ENCODE results near the gene DDHD1.
A peak's percentile ranks its signal among the peaks of the same experiment; 100 is the strongest.

Gene DDHD1

DNA sequence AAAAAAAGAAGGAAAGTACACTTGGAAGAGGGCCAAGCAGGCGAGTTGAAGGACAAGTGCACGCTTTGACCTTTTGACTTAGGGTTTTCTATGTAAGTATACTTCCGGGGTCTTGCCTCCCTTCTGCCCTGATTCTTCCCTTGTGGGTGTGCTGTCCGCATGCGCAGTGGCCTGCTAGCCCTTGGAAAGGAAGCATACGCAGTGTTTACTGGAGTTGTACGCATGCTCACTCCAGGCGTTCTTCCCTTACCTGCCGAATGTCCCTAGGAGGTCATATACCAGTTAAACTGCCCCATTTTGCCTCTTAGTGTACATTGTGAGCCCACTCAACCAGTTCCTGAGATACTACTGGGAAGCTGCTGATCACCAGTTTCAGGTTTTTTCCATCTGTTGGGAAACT, 15.7 kb upstream of the DDHD1 start:
- no peak overlapping the region for H3K4me3 ChIP-seq (ENCODE audit: low read length)
- DNase-seq (ENCODE audit: low read depth) = no peak
- TF ChIP-seq, protein P1, sequence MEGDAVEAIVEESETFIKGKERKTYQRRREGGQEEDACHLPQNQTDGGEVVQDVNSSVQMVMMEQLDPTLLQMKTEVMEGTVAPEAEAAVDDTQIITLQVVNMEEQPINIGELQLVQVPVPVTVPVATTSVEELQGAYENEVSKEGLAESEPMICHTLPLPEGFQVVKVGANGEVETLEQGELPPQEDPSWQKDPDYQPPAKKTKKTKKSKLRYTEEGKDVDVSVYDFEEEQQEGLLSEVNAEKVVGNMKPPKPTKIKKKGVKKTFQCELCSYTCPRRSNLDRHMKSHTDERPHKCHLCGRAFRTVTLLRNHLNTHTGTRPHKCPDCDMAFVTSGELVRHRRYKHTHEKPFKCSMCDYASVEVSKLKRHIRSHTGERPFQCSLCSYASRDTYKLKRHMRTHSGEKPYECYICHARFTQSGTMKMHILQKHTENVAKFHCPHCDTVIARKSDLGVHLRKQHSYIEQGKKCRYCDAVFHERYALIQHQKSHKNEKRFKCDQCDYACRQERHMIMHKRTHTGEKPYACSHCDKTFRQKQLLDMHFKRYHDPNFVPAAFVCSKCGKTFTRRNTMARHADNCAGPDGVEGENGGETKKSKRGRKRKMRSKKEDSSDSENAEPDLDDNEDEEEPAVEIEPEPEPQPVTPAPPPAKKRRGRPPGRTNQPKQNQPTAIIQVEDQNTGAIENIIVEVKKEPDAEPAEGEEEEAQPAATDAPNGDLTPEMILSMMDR (conservative IDR thresholded peaks at IDR 0.05; ENCODE audit: low read depth, low read length) = no peak

DNA sequence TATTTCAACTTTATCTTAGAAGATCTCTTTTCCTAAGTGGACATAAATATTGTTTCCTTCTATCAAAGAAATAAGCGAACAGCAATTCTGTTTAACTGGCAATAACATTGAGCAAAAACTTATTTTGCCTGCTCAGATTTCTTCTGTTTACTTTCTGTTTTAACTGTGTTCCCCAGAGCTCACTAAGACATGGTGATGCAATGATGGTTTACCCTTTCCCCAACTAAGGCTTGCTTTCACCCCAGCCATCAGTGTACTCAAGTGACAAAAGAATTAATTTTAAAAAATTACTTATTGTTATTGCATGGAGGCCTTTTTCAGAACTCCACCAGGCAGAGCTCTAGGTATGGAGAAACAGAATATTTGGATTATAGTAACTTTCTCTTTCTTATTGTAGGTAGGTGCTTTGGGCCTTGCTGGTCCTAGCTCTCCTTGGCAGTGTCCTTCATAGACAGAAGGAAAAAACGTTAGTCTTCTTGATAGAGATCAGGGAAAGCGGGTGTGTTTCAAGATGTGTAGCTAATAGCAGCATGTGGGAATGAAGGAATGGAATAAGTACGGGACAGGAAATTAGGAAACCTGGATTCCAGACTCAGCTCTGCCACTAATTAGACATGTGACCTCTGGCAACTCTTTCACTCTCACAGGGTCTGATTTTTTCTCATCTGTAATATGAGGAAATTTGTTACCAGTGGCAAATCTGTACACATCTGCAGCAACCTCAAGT, 14.6 kb upstream of the DDHD1 start:
- TF ChIP-seq, protein P1 (conservative IDR thresholded peaks at IDR 0.05; ENCODE audit: low read depth, low read length) = no peak
- no peak overlapping the region for H3K4me3 ChIP-seq (ENCODE audit: low read length)
- no peak for DNase-seq (ENCODE audit: low read depth)

DNA sequence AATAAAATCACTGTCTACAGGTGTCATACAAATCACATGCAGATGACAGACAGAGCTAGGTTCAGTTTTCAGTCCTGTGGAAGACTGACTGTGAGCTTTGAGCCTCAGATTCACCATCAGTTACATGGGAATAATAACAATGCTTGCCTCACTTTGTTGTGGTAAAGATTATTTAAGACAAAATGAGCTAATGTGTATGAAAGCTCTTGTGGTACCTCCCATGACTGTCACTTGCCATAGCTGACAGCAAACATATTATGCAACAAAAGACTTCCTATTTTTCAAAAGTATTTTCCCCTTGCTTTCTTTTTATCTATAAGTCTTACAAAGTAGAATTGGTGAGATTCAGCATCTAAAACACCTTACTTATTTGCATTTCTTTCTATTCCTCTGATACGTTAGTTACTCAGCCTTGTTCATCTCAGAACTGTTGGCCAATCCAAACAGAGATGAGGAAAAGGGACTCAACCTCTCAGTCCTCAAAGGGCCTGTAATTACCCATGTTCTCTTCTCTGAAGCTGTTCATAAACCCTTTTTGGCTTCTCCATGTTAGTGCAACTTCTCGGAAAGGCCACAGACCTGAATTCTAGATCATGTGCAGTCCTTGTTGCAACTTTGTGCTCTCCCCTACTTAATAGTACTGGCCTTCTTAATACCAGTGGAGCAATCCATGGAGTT, 8.8 kb upstream of the DDHD1 start:
- DNase-seq (ENCODE audit: low read depth) = no peak
- TF ChIP-seq, protein P1 (conservative IDR thresholded peaks at IDR 0.05; ENCODE audit: low read depth, low read length) = no peak
- H3K4me3 ChIP-seq (ENCODE audit: low read length) = no peak overlapping the region

DNA sequence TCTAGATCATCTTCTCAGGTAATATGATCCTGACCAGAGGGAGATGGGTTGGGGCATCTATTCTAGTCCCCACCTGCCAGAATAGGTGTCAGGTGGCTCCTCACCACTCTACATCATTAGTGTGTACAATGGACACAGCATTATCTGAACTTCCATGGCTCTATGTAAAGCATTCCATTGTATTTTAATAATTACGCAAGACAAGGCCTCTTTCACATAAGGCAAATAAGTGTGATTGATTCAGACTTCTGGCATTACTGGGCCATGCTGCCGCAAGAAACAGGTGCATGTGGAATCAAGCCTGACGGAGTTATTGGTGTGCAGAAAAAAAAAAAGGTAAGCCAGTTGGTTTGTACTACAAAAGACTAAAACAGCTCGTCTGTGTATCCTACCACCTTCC, 3.1 kb upstream of the DDHD1 start:
- H3K4me3 ChIP-seq (ENCODE audit: low read length) = no peak overlapping the region
- no peak for DNase-seq (ENCODE audit: low read depth)
- TF ChIP-seq, protein P1 (conservative IDR thresholded peaks at IDR 0.05; ENCODE audit: low read depth, low read length) = no peak

DNA sequence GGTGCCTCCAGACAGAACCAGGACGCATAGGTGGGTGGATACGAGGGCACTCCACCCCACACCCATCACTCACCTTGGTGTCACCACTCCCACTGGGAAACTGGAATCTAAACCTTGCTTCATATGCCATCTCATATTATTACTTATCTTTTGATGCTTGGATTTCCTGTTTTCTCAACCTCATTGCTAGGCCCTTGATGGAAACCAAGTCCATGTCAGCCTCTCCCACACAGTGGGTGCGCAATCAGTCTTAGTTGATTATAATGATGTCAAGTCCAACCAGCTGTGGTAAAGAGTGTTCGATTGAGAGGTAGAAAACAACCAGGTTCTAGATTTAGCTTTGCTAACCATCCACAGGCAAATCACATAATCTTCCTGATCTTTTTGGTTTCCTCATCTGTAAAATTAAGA, 584 bp upstream of the DDHD1 start:
- no peak for DNase-seq (ENCODE audit: low read depth)
- TF ChIP-seq, protein P1 (conservative IDR thresholded peaks at IDR 0.05; ENCODE audit: low read depth, low read length) = no peak
- peak overlapping the region; percentile 83 for H3K4me3 ChIP-seq (ENCODE audit: low read length)

DNA sequence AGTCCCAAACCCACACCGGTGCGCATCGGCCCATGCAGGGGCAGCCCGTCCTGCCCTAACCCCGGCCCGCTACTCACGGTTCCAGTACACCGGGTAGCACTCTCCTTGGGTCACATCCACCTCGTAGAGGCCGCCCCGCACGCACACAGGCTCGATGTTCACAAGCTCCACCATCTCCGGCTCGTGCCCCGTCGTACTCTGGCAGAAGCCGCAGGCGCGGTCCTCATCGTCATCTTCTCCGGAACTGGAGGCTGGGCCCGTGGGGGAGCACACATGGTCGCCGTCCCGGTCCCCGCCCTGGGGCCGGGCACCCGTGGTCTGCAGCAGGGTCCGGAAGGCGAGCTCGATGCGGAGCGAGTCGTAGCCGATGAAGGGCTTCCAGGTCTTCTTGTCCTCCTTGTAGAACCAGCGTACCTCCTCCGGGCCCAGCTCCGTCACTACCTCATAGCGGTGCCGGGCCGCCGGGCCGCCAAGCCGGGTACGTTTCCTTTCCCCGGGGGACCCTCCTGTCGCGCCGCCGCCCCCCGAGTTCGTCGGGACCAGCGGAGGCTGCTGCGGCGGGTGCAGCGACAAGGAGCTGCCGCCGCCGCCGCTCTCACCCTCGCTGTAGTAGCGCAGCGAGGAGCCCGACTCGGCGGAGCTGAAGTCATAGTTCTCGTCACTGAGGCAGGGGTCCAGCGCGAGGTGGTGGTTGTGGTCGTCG, 788 bp downstream of the DDHD1 start:
- TF ChIP-seq, protein P1 (conservative IDR thresholded peaks at IDR 0.05; ENCODE audit: low read depth, low read length) = no peak
- H3K4me3 ChIP-seq (ENCODE audit: low read length) = peak overlapping the region; percentile 83
- DNase-seq (ENCODE audit: low read depth) = peak; percentile 4

All from retinal pigment epithelial cell (primary cell).